Activated CD4-positive, alpha-beta T cell treated with anti-CD3 and anti-CD28 coated beads, Interleukin-2, amount 10 ng/mL, durations not matched to agents 7 days and 5 days (primary cell): ENCODE results near the gene LTO1. TPM values are rescaled to one million over a fixed set of nuclear protein-coding genes. Genes with fewer than 3 reads are reported as not detected.
A peak's percentile ranks its signal among the peaks of the same experiment; 100 is the strongest.

Experiments
- CTCF ChIA-PET: fragments of 350-600 bp; sonication (Branson Sonifier 250); formaldehyde crosslinking; loops from one replicate; lab custom pipeline; 2021; ENCODE audit warnings: antibody characterized with exemption; lab: Charles Lee
- POLR2A ChIA-PET: fragments of 350-600 bp; sonication (Branson Sonifier 250); formaldehyde crosslinking; loops from one replicate; lab custom pipeline; 2021; ENCODE audit warnings: antibody characterized with exemption; lab: Charles Lee
- DNase-seq: peaks from one replicate; pipeline ENCODE4 v3.0.0-alpha.2; 2020
- H3K27ac Mint-ChIP-seq: one replicate; pipeline ENCODE4 v1.8.0; 2021; ENCODE audit warnings: mild to moderate bottlenecking, moderate library complexity, mixed read lengths
- H3K27me3 Mint-ChIP-seq: one replicate; pipeline ENCODE4 v1.8.0; 2021; ENCODE audit warnings: mixed read lengths
- H3K36me3 Mint-ChIP-seq: one replicate; pipeline ENCODE4 v1.8.0; 2021; ENCODE audit warnings: low read depth, mixed read lengths
- H3K4me1 Mint-ChIP-seq: one replicate; pipeline ENCODE4 v1.8.0; 2021; ENCODE audit warnings: mixed read lengths
- H3K4me3 Mint-ChIP-seq: one replicate; pipeline ENCODE4 v1.8.0; 2021; ENCODE audit warnings: mild to moderate bottlenecking, moderate library complexity, mixed read lengths
- H3K9me3 Mint-ChIP-seq: one replicate; pipeline ENCODE4 v1.8.0; 2021; ENCODE audit warnings: mixed read lengths
- total RNA-seq, 2 experiments: library from RNA; stranded (reverse); gene quantifications; one replicate each; pipeline ENCODE4 v1.2.3, GENCODE V29; 2021

LTO1 gene
- total RNA-seq, 2 experiments from 2014 or later, result 30.7 to 34.0 TPM

- CTCF ChIA-PET, result no interaction called here
- no peak for DNase-seq
- Mint-ChIP-seq H3K9me3 (no peaks in the 10 kb centered on the region), H3K4me1 (no peaks in the 10 kb centered on the region), H3K4me3 (no peak overlapping the region), H3K27me3 (no peaks in the 10 kb centered on the region), H3K36me3 (no peaks in the 10 kb centered on the region), H3K27ac (no peak overlapping the region)
- POLR2A ChIA-PET, result no interaction called here
These were observed 17.1 kb downstream of the LTO1 start for GRCh38 chr11:69657911-69658625.

DNA sequence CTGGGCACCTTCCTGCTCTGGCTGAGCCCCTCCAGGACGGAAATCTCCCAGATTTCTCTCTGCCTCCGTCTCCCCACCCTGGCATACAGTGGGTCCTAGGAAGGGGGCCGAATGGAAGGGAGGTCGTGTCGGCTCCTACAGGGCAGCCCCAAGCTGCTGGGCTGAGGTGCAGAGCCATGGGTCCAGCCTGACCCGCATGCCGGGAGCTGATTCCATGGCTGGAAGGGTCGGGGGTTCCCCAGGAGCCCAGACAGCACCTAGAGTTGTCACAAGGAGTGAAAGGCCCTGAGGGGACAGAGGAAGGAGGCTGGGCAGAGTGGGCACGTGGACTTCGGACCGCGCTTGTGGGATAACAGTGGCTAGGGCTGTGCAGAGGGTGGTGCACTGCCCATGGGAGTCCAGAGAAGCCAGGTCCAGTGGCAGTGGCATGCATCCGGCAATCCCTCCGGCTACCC lies 17.7 kb downstream of the LTO1 start:
- H3K4me1 Mint-ChIP-seq, result no peaks in the 10 kb centered on the region

GRCh38 chr11:69656536-69657455 lies 18.4 kb downstream of the LTO1 start:
- no peak overlapping the region for H3K4me3 Mint-ChIP-seq

More for the DNA sequence above, 17.7 kb downstream of the LTO1 start:
- ChIA-PET CTCF (interaction anchor here (1.0 kb wide), 1 partner anchor 15 kb away, joined by 5 read pairs; no protein-coding TSS in a partner anchor), POLR2A (no interaction called here)
- DNase-seq, result no peak
- Mint-ChIP-seq H3K36me3 (no peaks in the 10 kb centered on the region), H3K9me3 (no peaks in the 10 kb centered on the region), H3K4me3 (no peak overlapping the region), H3K27me3 (no peaks in the 10 kb centered on the region), H3K27ac (no peak overlapping the region)

DNA sequence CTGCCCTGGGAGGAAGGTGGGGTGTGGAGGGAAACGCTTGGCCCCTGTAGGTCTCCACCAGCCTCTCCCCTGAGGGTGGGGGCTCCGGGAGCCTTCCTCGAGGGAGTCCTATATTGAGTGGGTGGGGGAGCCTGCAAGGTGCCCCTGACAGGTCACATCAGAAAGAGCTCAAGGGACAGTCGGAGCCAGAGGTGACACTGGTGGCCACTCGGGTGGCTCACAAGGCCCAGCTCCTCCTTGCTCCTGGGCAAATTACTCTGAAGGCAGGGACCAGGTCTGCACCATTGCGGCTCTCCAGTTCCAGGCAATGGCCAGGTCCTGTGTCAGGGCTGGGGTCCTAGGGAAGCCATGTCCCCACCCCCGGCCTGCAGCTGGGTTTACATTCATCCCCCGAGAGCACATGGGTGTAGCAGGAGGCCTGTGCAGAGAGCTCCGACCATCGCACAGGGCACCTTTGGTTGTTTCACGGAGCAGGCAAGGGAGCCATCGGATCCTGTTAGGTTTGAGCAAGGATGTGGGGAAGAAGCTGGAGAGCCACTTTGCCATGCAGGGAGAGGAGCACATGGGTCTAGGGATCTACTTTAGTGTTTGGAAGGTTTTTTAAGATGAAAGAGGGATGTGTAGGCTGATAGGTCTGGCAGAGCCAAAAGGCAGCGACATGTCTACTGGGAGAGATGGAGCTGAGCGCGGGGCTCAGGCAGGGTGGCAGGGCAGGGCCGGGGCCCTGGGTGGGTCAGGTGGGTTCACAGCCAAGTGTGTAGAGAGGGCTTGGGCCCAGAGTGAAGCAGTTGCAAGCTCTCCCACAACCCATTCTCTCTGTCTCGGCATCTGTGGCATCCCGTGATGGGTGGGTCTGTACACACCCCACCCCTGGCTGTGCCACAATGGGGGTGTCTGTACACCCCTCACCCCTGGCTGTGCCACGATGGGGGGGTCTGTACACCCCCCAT lies 19.4 kb downstream of the LTO1 start:
- ChIA-PET CTCF (interaction anchor here (0.6 to 1.4 kb wide), 3 partner anchors 13 to 743 kb away, joined by 3 to 4 read pairs (median 3); no protein-coding TSS in a partner anchor), POLR2A (no interaction called here)
- no peaks in the 10 kb centered on the region for H3K27me3 Mint-ChIP-seq
- H3K36me3 Mint-ChIP-seq, result no peaks in the 10 kb centered on the region
- no peak overlapping the region for H3K4me3 Mint-ChIP-seq
- H3K9me3 Mint-ChIP-seq, result no peaks in the 10 kb centered on the region
- H3K4me1 Mint-ChIP-seq, result no peaks in the 10 kb centered on the region
- no peak for DNase-seq
- H3K27ac Mint-ChIP-seq, result no peak overlapping the region

More at GRCh38 chr11:69656536-69657455, 18.4 kb downstream of the LTO1 start:
- POLR2A ChIA-PET, result no interaction called here
- H3K36me3 Mint-ChIP-seq, result no peaks in the 10 kb centered on the region
- H3K4me1 Mint-ChIP-seq, result no peaks in the 10 kb centered on the region
- no peaks in the 10 kb centered on the region for H3K27me3 Mint-ChIP-seq
- H3K9me3 Mint-ChIP-seq, result no peaks in the 10 kb centered on the region
- DNase-seq, result no peak
- CTCF ChIA-PET, result interaction anchor here (0.6 to 1.0 kb wide), 2 partner anchors 14 to 744 kb away, joined by 3 to 5 read pairs; no protein-coding TSS in a partner anchor
- peak overlapping the region; percentile 19 for H3K27ac Mint-ChIP-seq

- POLR2A ChIA-PET, result no interaction called here
- DNase-seq, result no peak
- Mint-ChIP-seq H3K4me1 (no peaks in the 10 kb centered on the region), H3K9me3 (no peaks in the 10 kb centered on the region), H3K27ac (no peak overlapping the region), H3K4me3 (no peak overlapping the region), H3K27me3 (no peaks in the 10 kb centered on the region), H3K36me3 (no peaks in the 10 kb centered on the region)
- CTCF ChIA-PET, result interaction anchor here (0.6 to 1.4 kb wide), 2 partner anchors 12 to 648 kb away, joined by 3 to 4 read pairs; no protein-coding TSS in a partner anchor
These were observed 20.3 kb downstream of the LTO1 start for GRCh38 chr11:69654660-69655478.

- H3K4me3 Mint-ChIP-seq, result no peak overlapping the region
These were observed 21.0 kb downstream of the LTO1 start for GRCh38 chr11:69654001-69654659.

DNA sequence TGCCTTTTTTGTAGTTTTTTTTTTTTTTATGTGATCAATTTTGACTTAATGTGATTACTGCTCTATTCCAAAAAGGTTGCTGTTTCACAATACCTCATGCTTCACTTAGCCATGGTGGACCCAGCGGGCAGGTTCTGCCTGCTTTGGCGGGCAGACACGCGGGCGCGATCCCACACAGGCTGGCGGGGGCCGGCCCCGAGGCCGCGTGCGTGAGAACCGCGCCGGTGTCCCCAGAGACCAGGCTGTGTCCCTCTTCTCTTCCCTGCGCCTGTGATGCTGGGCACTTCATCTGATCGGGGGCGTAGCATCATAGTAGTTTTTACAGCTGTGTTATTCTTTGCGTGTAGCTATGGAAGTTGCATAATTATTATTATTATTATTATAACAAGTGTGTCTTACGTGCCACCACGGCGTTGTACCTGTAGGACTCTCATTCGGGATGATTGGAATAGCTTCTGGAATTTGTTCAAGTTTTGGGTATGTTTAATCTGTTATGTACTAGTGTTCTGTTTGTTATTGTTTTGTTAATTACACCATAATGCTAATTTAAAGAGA lies 21.7 kb downstream of the LTO1 start:
- POLR2A ChIA-PET, result no interaction called here
- CTCF ChIA-PET, result no interaction called here
- no peaks in the 10 kb centered on the region for H3K27me3 Mint-ChIP-seq
- H3K27ac Mint-ChIP-seq, result no peak overlapping the region
- H3K4me3 Mint-ChIP-seq, result no peak overlapping the region
- no peaks in the 10 kb centered on the region for H3K9me3 Mint-ChIP-seq
- H3K4me1 Mint-ChIP-seq, result no peaks in the 10 kb centered on the region
- no peak for DNase-seq
- no peaks in the 10 kb centered on the region for H3K36me3 Mint-ChIP-seq

More at GRCh38 chr11:69654001-69654659, 21.0 kb downstream of the LTO1 start:
- ChIA-PET CTCF (no interaction called here), POLR2A (no interaction called here)
- Mint-ChIP-seq H3K9me3 (no peaks in the 10 kb centered on the region), H3K27ac (no peak overlapping the region), H3K4me1 (no peaks in the 10 kb centered on the region), H3K27me3 (no peaks in the 10 kb centered on the region), H3K36me3 (no peaks in the 10 kb centered on the region)
- DNase-seq, result no peak

DNA sequence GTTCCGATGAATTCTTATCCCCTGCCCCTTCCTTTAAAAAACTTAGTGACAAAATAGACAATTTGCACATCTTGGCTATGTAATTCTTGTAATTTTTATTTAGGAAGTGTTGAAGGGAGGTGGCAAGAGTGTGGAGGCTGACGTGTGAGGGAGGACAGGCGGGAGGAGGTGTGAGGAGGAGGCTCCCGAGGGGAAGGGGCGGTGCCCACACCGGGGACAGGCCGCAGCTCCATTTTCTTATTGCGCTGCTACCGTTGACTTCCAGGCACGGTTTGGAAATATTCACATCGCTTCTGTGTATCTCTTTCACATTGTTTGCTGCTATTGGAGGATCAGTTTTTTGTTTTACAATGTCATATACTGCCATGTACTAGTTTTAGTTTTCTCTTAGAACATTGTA lies 22.2 kb downstream of the LTO1 start:
- Mint-ChIP-seq H3K4me3 (no peak overlapping the region), H3K9me3 (no peaks in the 10 kb centered on the region), H3K27me3 (no peaks in the 10 kb centered on the region), H3K36me3 (no peaks in the 10 kb centered on the region), H3K4me1 (no peaks in the 10 kb centered on the region), H3K27ac (no peak overlapping the region)
- POLR2A ChIA-PET, result no interaction called here
- CTCF ChIA-PET, result no interaction called here
- DNase-seq, result no peak

GRCh38 chr11:69651834-69652620 lies 23.1 kb downstream of the LTO1 start:
- Mint-ChIP-seq H3K9me3 (no peaks in the 10 kb centered on the region), H3K4me3 (no peak overlapping the region), H3K27ac (no peak overlapping the region), H3K27me3 (no peaks in the 10 kb centered on the region), H3K36me3 (no peaks in the 10 kb centered on the region), H3K4me1 (no peaks in the 10 kb centered on the region)
- ChIA-PET CTCF (no interaction called here), POLR2A (no interaction called here)
- no peak for DNase-seq

DNA sequence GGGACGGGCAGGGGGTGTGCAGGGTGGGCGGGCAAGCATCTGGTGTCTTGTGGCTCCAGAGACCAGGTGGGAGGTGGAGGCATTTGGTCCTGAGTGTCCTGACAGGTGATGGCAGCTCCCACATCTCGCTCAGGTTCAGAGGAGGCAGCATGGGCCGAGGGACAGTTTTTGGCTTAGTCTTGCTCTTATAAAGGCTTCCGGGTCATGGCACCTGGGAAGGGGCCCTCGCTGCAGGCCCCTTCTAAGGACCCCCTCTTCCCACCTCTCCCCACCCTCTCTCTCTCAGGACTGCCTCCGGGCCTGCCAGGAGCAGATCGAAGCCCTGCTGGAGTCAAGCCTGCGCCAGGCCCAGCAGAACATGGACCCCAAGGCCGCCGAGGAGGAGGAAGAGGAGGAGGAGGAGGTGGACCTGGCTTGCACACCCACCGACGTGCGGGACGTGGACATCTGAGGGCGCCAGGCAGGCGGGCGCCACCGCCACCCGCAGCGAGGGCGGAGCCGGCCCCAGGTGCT lies 24.3 kb downstream of the LTO1 start:
- H3K27ac Mint-ChIP-seq, result no peak overlapping the region
- POLR2A ChIA-PET, result no interaction called here
- H3K9me3 Mint-ChIP-seq, result no peaks in the 10 kb centered on the region
- CTCF ChIA-PET, result no interaction called here
- no peaks in the 10 kb centered on the region for H3K27me3 Mint-ChIP-seq
- DNase-seq, result no peak
- no peaks in the 10 kb centered on the region for H3K4me1 Mint-ChIP-seq
- H3K36me3 Mint-ChIP-seq, result no peaks in the 10 kb centered on the region
- no peak overlapping the region for H3K4me3 Mint-ChIP-seq
